Measurements from ENCODE around the gene TNPO1.

DNA sequence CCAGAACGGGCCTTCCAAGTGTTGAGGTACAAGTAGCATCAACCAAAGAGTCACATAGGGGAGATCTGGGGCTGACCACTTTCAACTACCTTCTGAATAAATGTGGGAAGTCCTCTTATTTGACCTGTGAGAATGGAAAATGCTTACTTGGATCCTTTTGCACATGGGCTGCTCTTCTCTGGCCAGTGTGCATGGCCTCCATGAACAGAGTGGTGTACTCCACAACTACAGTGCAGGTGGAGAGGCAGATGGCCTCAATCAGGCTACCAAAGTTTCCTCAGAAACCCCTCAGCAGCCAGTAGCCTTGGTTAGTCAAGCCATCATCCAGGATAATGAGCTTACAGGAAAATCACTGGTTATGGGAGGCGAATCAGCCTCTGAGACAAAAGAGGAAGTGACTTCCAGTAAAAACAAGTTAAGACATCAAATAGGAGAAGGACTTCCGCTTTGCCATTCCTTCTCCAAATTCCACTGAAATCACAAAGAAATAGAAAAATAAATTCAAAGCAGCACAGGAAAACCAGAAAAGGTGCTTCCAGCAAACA, 121.1 kb downstream of the TNPO1 start:
- TF ChIP-seq, protein P1, sequence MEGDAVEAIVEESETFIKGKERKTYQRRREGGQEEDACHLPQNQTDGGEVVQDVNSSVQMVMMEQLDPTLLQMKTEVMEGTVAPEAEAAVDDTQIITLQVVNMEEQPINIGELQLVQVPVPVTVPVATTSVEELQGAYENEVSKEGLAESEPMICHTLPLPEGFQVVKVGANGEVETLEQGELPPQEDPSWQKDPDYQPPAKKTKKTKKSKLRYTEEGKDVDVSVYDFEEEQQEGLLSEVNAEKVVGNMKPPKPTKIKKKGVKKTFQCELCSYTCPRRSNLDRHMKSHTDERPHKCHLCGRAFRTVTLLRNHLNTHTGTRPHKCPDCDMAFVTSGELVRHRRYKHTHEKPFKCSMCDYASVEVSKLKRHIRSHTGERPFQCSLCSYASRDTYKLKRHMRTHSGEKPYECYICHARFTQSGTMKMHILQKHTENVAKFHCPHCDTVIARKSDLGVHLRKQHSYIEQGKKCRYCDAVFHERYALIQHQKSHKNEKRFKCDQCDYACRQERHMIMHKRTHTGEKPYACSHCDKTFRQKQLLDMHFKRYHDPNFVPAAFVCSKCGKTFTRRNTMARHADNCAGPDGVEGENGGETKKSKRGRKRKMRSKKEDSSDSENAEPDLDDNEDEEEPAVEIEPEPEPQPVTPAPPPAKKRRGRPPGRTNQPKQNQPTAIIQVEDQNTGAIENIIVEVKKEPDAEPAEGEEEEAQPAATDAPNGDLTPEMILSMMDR (IDR thresholded peaks at IDR 0.05; ENCODE audit: low read depth, low read length, missing input control) = no peak
- TF ChIP-seq EGR1 (IDR thresholded peaks at IDR 0.05; ENCODE audit: low read depth in 2 of 2) (no peak), TAF1 (conservative IDR thresholded peaks at IDR 0.05) (no peak), YY1 (IDR thresholded peaks at IDR 0.05) (no peak), SP1 (IDR thresholded peaks at IDR 0.05) (no peak)
- TF ChIP-seq, protein P2, sequence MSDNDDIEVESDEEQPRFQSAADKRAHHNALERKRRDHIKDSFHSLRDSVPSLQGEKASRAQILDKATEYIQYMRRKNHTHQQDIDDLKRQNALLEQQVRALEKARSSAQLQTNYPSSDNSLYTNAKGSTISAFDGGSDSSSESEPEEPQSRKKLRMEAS (IDR thresholded peaks at IDR 0.05) = no peak
